GM12801 (cell line): ENCODE results near the gene PGBD5.

Experiments used
- TF ChIP-seq, protein P1 (sequence below): IDR thresholded peaks from one replicate; pipeline ENCODE4 v1.5.1; 2011; ENCODE audit warnings: control low read depth; ENCODE audit not compliant: insufficient read length; ENCODE audit errors: extremely low read depth

Gene PGBD5

DNA sequence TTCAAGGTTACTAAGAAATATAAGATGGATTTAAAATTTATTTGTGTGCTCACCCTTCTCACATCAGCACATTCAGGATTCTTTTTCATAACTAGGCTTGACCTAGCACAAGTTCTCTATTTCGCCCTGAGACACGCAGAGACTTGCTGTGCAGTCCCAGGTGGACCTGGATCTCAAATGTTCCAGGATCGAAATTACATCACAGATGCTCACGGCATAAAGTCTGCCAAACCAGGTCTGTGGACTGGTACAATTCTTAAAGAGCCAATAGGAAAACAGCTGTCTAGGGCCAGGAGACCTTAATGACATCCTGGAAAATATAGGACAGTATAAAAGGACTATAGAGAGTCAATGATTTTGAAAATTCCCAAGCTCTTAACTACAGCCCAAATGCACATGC lies 2.2 kb downstream of the PGBD5 start:
- TF ChIP-seq, protein P1, sequence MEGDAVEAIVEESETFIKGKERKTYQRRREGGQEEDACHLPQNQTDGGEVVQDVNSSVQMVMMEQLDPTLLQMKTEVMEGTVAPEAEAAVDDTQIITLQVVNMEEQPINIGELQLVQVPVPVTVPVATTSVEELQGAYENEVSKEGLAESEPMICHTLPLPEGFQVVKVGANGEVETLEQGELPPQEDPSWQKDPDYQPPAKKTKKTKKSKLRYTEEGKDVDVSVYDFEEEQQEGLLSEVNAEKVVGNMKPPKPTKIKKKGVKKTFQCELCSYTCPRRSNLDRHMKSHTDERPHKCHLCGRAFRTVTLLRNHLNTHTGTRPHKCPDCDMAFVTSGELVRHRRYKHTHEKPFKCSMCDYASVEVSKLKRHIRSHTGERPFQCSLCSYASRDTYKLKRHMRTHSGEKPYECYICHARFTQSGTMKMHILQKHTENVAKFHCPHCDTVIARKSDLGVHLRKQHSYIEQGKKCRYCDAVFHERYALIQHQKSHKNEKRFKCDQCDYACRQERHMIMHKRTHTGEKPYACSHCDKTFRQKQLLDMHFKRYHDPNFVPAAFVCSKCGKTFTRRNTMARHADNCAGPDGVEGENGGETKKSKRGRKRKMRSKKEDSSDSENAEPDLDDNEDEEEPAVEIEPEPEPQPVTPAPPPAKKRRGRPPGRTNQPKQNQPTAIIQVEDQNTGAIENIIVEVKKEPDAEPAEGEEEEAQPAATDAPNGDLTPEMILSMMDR = no peak

DNA sequence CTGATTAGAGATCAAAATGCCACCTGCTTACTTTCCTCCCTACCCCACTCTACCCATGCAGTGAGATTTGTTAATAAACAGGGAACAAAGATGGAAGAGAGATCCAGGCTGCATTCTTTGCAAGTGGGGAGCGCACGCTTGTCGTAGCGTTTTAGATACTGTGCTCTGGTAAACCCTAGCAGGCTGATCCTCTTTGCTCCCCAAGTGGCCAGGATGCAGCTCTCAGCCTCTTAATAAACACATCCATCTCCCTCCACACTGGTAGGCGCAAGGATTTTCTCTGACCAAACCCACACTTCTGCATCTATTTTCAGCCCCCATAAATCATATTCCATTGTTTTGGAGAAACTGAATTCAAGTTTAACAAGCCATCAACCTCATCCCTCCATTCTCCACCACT lies 2.9 kb downstream of the PGBD5 start:
- TF ChIP-seq, protein P1 = no peak

DNA sequence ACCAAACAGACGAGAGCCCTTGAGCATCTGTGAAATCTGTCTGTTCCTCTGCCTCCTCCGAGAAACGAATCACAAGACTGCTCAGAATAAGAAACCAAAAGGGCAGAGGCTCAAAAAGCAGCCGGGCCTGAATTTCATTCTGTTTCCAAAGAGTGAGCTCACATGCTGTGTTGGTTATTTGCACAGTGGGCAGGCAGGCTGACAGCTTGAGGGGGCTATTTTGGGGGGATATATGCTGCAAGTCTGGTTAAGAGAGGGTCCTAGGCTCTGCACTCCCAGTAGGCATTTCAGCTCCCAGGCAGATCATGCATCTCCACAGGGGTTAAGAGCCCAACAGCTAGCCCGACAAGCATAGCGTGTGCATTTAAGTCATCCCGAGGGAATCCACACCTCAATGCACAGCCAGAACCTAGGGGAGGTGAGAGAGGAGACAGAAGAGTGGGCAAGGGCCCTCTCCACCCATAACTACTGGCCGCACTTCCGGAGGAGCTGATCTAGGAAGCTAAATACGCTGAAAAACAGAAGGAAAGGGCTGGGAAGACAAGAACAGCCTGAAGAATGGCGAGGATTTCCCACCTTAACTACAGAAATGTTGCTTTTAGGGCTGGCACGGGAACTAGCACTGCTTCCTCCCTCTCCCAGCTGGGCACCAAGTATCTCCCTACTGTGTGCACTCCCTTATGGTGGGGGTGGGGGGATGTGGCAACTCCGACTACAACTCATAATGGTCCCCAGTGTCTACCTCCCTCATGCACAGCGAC lies 3.7 kb downstream of the PGBD5 start:
- TF ChIP-seq, protein P1 = no peak

DNA sequence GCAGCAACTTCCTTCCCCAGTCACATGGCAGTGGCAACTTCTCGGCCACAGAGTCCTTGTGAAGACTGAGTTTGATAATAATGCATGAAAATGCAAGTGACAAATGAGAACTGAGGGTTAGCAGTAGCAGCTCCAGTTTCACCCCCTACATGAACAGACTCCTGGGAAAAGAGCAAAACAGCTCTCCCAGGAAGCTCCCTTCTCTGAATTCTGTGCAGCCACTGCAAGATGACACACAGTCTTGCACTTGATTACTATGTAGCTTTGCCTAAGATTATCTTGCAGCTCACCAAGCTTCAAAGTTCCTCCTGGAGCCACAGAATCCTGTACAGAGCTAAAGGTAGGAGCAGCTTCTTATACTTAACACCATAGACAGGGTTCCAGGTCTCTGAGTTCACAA lies 4.7 kb downstream of the PGBD5 start:
- TF ChIP-seq, protein P1 = no peak

DNA sequence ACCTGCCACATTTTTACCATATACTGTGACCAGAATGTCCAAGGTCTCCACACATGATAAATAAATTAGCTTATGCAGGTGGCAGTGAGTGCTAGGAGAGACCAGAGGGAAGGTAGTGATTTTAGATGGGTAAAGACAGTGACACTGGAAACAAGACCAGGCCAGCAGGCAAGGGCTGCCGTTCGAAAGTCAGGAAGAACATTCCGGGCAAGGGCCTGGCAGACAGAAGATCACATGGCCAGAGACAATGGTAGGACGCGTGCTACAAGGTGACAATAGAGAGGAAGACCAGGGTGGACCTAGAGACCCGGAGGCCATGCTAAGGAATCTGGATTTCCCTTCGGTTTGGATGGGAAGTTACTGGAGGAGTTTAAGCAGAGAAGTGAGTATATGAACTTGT lies 9.7 kb downstream of the PGBD5 start:
- TF ChIP-seq, protein P1 = no peak

DNA sequence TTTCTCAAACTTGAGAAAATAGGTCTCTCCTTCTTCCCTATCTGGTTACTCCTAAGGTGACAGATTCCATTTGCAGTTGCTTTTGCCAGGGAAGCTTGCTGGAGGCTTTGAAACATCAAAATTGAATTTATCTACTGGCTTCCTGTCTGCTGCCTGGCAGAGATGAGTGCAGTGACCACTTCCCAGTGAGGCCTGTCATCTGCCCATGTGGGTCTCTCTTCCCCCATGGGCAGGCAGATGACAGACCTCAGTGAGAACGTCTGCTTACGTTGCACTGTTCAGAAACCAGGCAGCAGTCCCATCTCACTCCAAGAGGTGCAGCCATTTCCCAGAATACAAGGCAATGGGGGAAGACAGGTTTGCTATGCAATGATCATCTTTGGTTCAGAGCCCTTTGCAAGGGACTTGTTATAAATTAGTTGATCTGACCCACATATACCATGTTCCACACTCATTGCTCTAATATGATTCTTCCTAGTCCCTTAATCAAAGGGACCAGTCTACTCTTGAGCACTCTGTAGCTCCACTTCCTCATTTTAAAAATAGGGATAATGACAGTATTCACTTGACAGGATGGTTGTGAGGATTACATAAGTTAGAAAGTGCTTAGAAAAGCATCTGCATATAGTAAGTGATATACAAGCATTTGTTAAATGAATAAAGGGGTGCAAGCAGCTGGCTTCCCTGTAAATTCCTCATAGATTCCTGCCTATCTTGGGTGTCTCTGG lies 10.6 kb downstream of the PGBD5 start:
- TF ChIP-seq, protein P1 = no peak

DNA sequence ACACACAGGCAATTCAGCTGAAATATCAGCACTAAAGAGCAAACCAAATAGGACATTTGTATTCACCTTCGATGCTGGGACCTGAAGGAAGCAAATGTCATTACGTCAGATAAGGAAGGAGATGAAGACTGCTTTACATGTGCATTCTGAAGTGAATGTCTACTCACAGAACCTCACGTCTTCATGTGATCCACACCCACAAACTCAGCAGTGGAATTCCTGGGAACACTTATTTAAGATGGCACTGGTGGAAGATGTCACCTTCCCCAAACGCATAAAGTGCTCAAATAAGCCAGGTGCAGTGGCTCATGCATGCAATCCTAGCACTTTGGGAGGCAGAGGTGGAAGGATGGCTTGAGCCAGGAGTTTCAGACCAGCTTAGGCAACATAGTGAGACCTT lies 11.4 kb downstream of the PGBD5 start:
- TF ChIP-seq, protein P1 = no peak
